A549 (cell line): ENCODE measurements around the gene LGR6. TPM values are rescaled to one million over a fixed set of nuclear protein-coding genes. Genes with fewer than 3 reads are reported as not detected.
A peak's percentile ranks its signal among the peaks of the same experiment; 100 is the strongest.

Experiments
- ATAC-seq, 2 experiments: fragments of 200-7000 bp in 1 of 2; fragments of >200 bp in 1 of 2; cut with Nextera tagmentation in 1 of 2; cut with Tn5 transposase in 1 of 2; 3 replicates each; pipeline versions ENCODE4 v1.8.0 to v1.9.1; 2018 to 2020; ENCODE audit warnings: mild to moderate bottlenecking in 1 of 2, moderate library complexity in 1 of 2
- CTCF ChIA-PET: fragments of 300-600 bp; sonication (Branson Sonifier 250); formaldehyde crosslinking; extraction: SDS; loops from one replicate; lab custom pipeline; 2021; ENCODE audit warnings: antibody characterized with exemption, inconsistent platforms; lab: Yijun Ruan, JAX
- POLR2A ChIA-PET: fragments of 350-600 bp; formaldehyde crosslinking; extraction: SDS; loops from one replicate; lab custom pipeline; 2021; ENCODE audit warnings: antibody characterized with exemption, inconsistent platforms; lab: Yijun Ruan, JAX
- DNase-seq, 2 experiments: peaks; one replicate each; pipeline versions ENCODE4 v3.0.0 to v3.0.0-alpha.2; 2011 to 2016; ENCODE audit warnings: low read depth in 1 of 2, low spot score in 1 of 2
- FAIRE-seq: peaks from 2 replicates; lab custom pipeline; 2011; peaks lifted over from hg19 to GRCh38; lab: Jason Lieb, UNC
- H3K27ac ChIP-seq, 2 experiments: fragments of >200 bp; sonication (Bioruptor Twin); formaldehyde crosslinking; 3 replicates each; pipeline ENCODE4 v1.5.1; 2016 to 2017
- H3K4me1 ChIP-seq: fragments of >200 bp; sonication (Bioruptor Twin); formaldehyde crosslinking; 3 replicates; pipeline ENCODE4 v1.6.1; 2016
- H3K4me2 ChIP-seq: fragments of >200 bp; sonication (Bioruptor Twin); formaldehyde crosslinking; 3 replicates; pipeline ENCODE4 v1.6.1; 2016
- H3K4me3 ChIP-seq: fragments of >200 bp; sonication (Bioruptor Twin); formaldehyde crosslinking; 3 replicates; pipeline ENCODE4 v1.5.1; 2016
- H3K9me3 ChIP-seq: fragments of >200 bp; sonication (Bioruptor Twin); formaldehyde crosslinking; 3 replicates; pipeline ENCODE4 v1.6.1; 2016
- BCL3 ChIP-seq: fragments of >200 bp; sonication (Bioruptor Twin); formaldehyde crosslinking; IDR thresholded peaks from 3 replicates; pipeline ENCODE4 v1.6.1; 2016
- BHLHE40 ChIP-seq: IDR thresholded peaks from 2 replicates; pipeline ENCODE4 v1.6.1; 2012; ENCODE audit warnings: low read depth, low read length, inconsistent platforms
- CBX8 ChIP-seq: fragments of 200-600 bp; sonication (generic); IDR thresholded peaks from 2 replicates; pipeline ENCODE4 v1.6.1; 2016
- CHD2 ChIP-seq: fragments of 150-350 bp; IDR thresholded peaks from 2 replicates; pipeline ENCODE4 v1.6.1; 2014; ENCODE audit warnings: low read length; ENCODE audit not compliant: partially characterized antibody
- FOXS1 ChIP-seq: fragments of 250-450 bp; sonication (Bioruptor Pico); IDR thresholded peaks from 2 replicates; pipeline ENCODE4 v1.5.0; 2020; ENCODE audit warnings: mild to moderate bottlenecking, moderate library complexity
- HDAC2 ChIP-seq: fragments of 200-600 bp; sonication (generic); IDR thresholded peaks from 2 replicates; pipeline ENCODE4 v1.6.1; 2016
- HOXA7 ChIP-seq: fragments of 250-450 bp; sonication (Bioruptor Pico); IDR thresholded peaks from 2 replicates; pipeline ENCODE4 v1.5.0; 2020; ENCODE audit warnings: mild to moderate bottlenecking, moderate library complexity
- MAFK ChIP-seq: fragments of 450-650 bp; IDR thresholded peaks from 2 replicates; pipeline ENCODE4 v1.6.1; 2014; ENCODE audit not compliant: partially characterized antibody
- MAZ ChIP-seq: fragments of 150-350 bp; IDR thresholded peaks from 2 replicates; pipeline ENCODE4 v1.6.1; 2014; ENCODE audit warnings: antibody characterized with exemption, low read depth, low read length, borderline replicate concordance
- PBX3 ChIP-seq: IDR thresholded peaks from 2 replicates; pipeline ENCODE4 v1.6.1; 2012
- PHF8 ChIP-seq: fragments of 200-600 bp; sonication (generic); IDR thresholded peaks from 2 replicates; pipeline ENCODE4 v1.6.1; 2016; ENCODE audit warnings: low read depth, mild to moderate bottlenecking, antibody characterized with exemption, moderate library complexity, borderline replicate concordance
- POLR2A ChIP-seq: IDR thresholded peaks from 2 replicates; pipeline ENCODE4 v1.6.1; 2012; ENCODE audit warnings: mild to moderate bottlenecking, low read length
- RFX5 ChIP-seq: fragments of 450-650 bp; IDR thresholded peaks from 2 replicates; pipeline ENCODE4 v1.7.1; 2014; ENCODE audit warnings: antibody characterized with exemption, mild to moderate bottlenecking, moderate library complexity
- RNF2 ChIP-seq: fragments of 200-600 bp; sonication (generic); IDR thresholded peaks from 2 replicates; pipeline ENCODE4 v1.6.1; 2016; ENCODE audit warnings: low read depth, mild to moderate bottlenecking, antibody characterized with exemption, moderate library complexity, borderline replicate concordance
- SMC3 ChIP-seq: fragments of >200 bp; sonication (Bioruptor Twin); formaldehyde crosslinking; IDR thresholded peaks from 3 replicates; pipeline ENCODE4 v1.6.1; 2018; ENCODE audit warnings: inconsistent platforms
- SREBF2 ChIP-seq: fragments of 450-650 bp; IDR thresholded peaks from 2 replicates; pipeline ENCODE4 v1.6.1; 2014; ENCODE audit warnings: mild to moderate bottlenecking, moderate library complexity
- TFCP2L1 ChIP-seq: fragments of 250-450 bp; sonication (Bioruptor Pico); IDR thresholded peaks from 2 replicates; pipeline ENCODE4 v1.5.0; 2021; ENCODE audit warnings: mild to moderate bottlenecking
- USF2 ChIP-seq: fragments of 450-650 bp; IDR thresholded peaks from 2 replicates; pipeline ENCODE4 v1.6.1; 2014; ENCODE audit warnings: antibody characterized with exemption
- ZC3H11A ChIP-seq: fragments of 450-650 bp; IDR thresholded peaks from 2 replicates; pipeline ENCODE4 v1.6.1; 2014; ENCODE audit warnings: antibody characterized with exemption, mild to moderate bottlenecking
- ZSCAN20 ChIP-seq: fragments of 250-450 bp; sonication (Bioruptor Pico); IDR thresholded peaks from 2 replicates; pipeline ENCODE4 v1.8.0; 2022; ENCODE audit warnings: mild to moderate bottlenecking, moderate library complexity
- WGBS: methylation state at CpG from one replicate; pipeline ENCODE4 v1.1.6; 2017; ENCODE audit errors: missing lambda C conversion rate; 5-methylcytosine and 5-hydroxymethylcytosine counted together
- polyA plus RNA-seq, 4 experiments: library from polyadenylated mRNA; depleted of rRNA in 3 of 4; stranded (reverse); fragments of >200 nt; fragmentation: RNase III in 1 of 4; extraction: RNeasy Plus Mini Kit Qiagen cat#74134 plus additional on column Dnase treatment in 1 of 4; gene quantifications; 2 replicates in 3 of 4; 3 replicates in 1 of 4; pipeline ENCODE4 v1.2.3, GENCODE V29; 2011 to 2017
- TF ChIP-seq, protein P1 (sequence below): IDR thresholded peaks from 2 replicates; pipeline ENCODE4 v1.6.1; 2012; ENCODE audit warnings: low read depth, borderline replicate concordance
- TF ChIP-seq, protein P2 (sequence below): fragments of 250-450 bp; sonication (Bioruptor Pico); IDR thresholded peaks from 2 replicates; pipeline ENCODE4 v1.5.0; 2020; ENCODE audit warnings: low read depth, mild to moderate bottlenecking, moderate library complexity

Gene LGR6
- polyA plus RNA-seq, 2 of the 4 experiments (the other 2 are of a cell fraction) = 0.84 to 1.1 TPM

GRCh38 chr1:202202500-202203168 is 9.0 kb downstream of the LGR6 start:
- ChIA-PET CTCF (interaction anchor here (1.2 to 1.4 kb wide), 4 partner anchors 10 to 34 kb away, joined by 3 to 8 read pairs (median 5); partner anchors contain the start of gene LGR6), POLR2A (no interaction called here)
- no peak overlapping the region for H3K4me3 ChIP-seq
- 0 out of 6 replicates have a peak, but pooled peaks of 1 of the 2 experiments have one; percentile 10 for ATAC-seq
- TF ChIP-seq SREBF2 (no peak), CHD2 (no peak), MAZ (no peak), USF2 (no peak), SMC3 (no peak), RNF2 (no peak), PHF8 (no peak), MAFK (no peak)
- TF ChIP-seq, protein P1, sequence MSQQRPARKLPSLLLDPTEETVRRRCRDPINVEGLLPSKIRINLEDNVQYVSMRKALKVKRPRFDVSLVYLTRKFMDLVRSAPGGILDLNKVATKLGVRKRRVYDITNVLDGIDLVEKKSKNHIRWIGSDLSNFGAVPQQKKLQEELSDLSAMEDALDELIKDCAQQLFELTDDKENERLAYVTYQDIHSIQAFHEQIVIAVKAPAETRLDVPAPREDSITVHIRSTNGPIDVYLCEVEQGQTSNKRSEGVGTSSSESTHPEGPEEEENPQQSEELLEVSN = no peak
- H3K27ac ChIP-seq = peak overlapping the region in 1 of 2 experiments; percentile 12; a peak in 1 of 6 replicates
- no peaks in the 10 kb centered on the region; the same call in 2 of the 3 replicates for H3K9me3 ChIP-seq
- 85% methylated on average over 7 of the region's 7 CpGs for WGBS
- H3K4me2 ChIP-seq = no peak overlapping the region
- DNase-seq = no peak
- no peak for FAIRE-seq
- peaks cover 32% of the 10 kb centered on the region for H3K4me1 ChIP-seq

DNA sequence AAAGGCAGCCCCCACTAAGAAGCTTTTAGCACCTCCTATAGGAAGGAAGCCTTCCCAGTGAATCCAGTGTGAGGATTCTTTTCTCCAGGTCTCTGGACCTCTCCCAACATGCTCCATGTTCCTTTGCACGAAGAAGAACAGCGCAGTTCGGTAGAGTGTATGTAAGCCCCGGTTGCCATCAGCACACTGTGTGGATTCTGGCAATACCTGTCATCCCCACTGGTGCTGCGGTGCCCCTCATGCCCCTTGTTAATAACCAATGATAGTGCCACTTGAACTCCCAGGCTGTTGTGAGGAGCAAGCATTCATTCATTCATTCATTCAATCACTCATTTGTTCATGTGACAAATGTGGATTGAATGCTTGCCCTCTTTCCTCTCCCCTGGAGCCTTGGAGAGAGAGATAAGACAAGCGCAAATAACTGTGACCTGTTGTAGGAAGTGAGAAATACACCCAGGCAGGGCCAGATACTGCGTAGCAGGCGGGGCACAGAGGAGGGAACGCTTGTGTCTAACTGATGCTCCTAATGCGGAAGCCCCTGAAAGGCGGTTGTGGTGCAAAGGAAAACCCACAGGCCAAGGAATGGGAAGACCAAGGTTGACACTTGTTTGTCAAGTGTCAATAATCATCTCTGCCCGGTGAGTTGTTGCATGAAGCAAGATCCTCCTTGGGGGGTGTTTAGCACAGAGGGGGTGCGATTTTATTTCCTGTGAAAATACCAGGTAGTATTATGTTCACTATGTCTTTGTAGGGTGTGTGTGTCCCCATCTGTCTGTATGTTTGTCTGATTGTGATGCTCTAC is 9.8 kb downstream of the LGR6 start:
- 74% methylated on average over 13 of the region's 13 CpGs for WGBS
- FAIRE-seq (no peak), ATAC-seq (peak in 1 of 2 experiments; percentile 25; a peak in 2 of 6 replicates), DNase-seq (no peak)
- Histone ChIP-seq H3K27ac (peak overlapping the region in 1 of 2 experiments; percentile 7; a peak in 2 of 6 replicates), H3K4me3 (no peak overlapping the region), H3K4me2 (no peak overlapping the region), H3K9me3 (no peaks in the 10 kb centered on the region; the same call in 2 of the 3 replicates), H3K4me1 (peaks cover 32% of the 10 kb centered on the region)
- POLR2A ChIA-PET = no interaction called here
- CTCF ChIA-PET = interaction anchor here (0.9 to 1.4 kb wide), 6 partner anchors 9 to 33 kb away, joined by 3 to 8 read pairs (median 4); partner anchors contain the start of gene LGR6
- TF ChIP-seq, protein P2, sequence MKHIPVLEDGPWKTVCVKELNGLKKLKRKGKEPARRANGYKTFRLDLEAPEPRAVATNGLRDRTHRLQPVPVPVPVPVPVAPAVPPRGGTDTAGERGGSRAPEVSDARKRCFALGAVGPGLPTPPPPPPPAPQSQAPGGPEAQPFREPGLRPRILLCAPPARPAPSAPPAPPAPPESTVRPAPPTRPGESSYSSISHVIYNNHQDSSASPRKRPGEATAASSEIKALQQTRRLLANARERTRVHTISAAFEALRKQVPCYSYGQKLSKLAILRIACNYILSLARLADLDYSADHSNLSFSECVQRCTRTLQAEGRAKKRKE = no peak
- TF ChIP-seq TFCP2L1 = no peak
- TF ChIP-seq POLR2A = no peak
- no peak for TF ChIP-seq HDAC2
- no peak for TF ChIP-seq SREBF2
- TF ChIP-seq PBX3 = no peak
- no peak for TF ChIP-seq RNF2
- no peak for TF ChIP-seq PHF8

DNA sequence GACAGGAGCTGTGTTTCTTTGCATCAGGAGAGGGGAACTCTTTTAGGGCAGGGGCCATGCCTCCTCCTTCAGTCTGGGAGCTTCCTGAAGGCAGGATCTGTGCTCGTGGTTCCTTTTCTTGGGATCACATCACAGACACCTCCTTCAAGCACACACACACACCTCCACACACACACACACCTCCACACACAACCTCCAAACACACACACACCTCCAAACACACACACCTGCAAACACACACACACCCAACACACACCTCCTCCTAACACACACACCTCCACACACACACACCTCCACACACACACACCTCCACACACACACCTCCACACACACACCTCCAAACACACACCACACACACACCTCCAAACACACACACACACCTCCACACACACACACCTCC is 10.5 kb downstream of the LGR6 start:
- Histone ChIP-seq H3K27ac (peak overlapping the region in 1 of 2 experiments; percentile 7; a peak in 1 of 6 replicates), H3K4me1 (peaks cover 26% of the 10 kb centered on the region), H3K4me2 (no peak overlapping the region), H3K9me3 (no peaks in the 10 kb centered on the region; the same call in 2 of the 3 replicates), H3K4me3 (no peak overlapping the region)
- ChIA-PET POLR2A (no interaction called here), CTCF (interaction anchor here (0.9 to 1.0 kb wide), 2 partner anchors 11 to 15 kb away, joined by 4 to 5 read pairs; partner anchors contain the start of gene LGR6)
- TF ChIP-seq BCL3 = no peak
- TF ChIP-seq PHF8 = no peak
- TF ChIP-seq RFX5 = no peak
- TF ChIP-seq CBX8 = no peak
- no peak for TF ChIP-seq MAZ
- no peak for TF ChIP-seq ZC3H11A
- no peak for TF ChIP-seq BHLHE40
- TF ChIP-seq ZSCAN20 (CRISPR knock-in tag) = no peak
- TF ChIP-seq FOXS1 (CRISPR knock-in tag) = no peak
- no peak for TF ChIP-seq HOXA7 (CRISPR knock-in tag)
- peak; percentile 5 to 22; a peak in 1 of 6 replicates for ATAC-seq
- FAIRE-seq = no peak
- peak in 1 of 2 experiments; percentile 43 for DNase-seq
- 26% methylated on average over 1 of the region's 1 CpG for WGBS
